Measurements from ENCODE around the gene SEC22B. TPM values are rescaled to one million over a fixed set of nuclear protein-coding genes. Genes with fewer than 3 reads are reported as not detected.
"Not testable (repeated sequence)": the region's sequence is repeated elsewhere in the genome, so short reads cannot be mapped to it uniquely, and the experiment has no call there.

Gene SEC22B
- total and polyA plus RNA-seq, 12 donors = 18.0 to 59.8 (median 31.8) TPM

DNA sequence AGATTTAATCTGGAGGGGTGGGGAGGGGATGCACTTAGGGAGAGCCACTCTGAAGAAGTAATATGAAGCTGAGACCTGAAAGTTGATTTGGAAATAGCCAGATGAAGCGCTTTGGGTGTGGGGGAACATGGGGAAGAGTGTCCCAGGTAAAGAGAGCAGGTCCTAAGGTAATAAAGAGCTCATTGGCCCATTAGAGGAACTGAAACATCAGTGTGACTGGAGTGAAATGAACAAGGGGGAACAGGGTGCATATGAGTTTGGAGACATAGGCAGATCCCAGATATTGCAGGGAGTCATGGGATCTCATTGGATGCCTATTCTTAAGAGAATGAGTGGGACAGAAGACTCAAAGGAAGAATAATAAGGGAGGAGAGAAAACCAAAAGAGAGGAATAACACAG lies 54.5 kb downstream of the SEC22B start:
- H3K4me1 ChIP-seq (replicated peaks in 1 of 2); H3K4me3 ChIP-seq; H3K9me3 ChIP-seq (replicated peaks in 1 of 3); H3K27me3 ChIP-seq; H3K36me3 ChIP-seq (replicated peaks in 1 of 2); DNase-seq; H3K27ac ChIP-seq; intact Hi-C loops (cut with DNase I): not testable (repeated sequence)
- WGBS, 4 donors = 62 to 95% (median 88%) methylated on average over 1 of the region's 1 CpG

DNA sequence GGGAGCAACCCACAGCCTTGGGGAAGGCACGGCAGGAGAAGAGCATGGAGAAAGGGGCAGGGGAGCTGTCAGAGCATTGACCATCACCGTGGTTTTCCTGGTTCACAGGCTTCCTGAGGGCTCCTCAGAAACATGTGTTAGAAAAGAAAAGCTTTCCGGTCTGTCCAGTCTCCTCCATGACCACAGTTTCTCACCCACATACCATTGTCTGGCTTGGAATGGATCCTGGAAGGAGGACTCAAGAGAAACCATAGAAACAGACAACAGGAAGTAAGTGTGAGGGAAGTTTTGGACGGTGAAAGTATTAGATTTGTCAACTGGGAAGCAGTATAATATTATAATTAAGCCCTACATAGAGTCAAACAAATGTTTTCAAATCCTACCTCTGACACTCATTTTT lies 55.8 kb downstream of the SEC22B start:
- H3K27me3 ChIP-seq; H3K36me3 ChIP-seq (replicated peaks in 1 of 2); H3K9me3 ChIP-seq (replicated peaks in 1 of 3); H3K4me3 ChIP-seq; H3K4me1 ChIP-seq (replicated peaks in 1 of 2); DNase-seq; H3K27ac ChIP-seq; intact Hi-C loops (cut with DNase I): not testable (repeated sequence)
- WGBS, 4 donors = 40 to 54% (median 49%) methylated on average over 1 to 2 of the region's 4 CpGs; no CpG with 5 or more reads in 1 of the 4 donors

DNA sequence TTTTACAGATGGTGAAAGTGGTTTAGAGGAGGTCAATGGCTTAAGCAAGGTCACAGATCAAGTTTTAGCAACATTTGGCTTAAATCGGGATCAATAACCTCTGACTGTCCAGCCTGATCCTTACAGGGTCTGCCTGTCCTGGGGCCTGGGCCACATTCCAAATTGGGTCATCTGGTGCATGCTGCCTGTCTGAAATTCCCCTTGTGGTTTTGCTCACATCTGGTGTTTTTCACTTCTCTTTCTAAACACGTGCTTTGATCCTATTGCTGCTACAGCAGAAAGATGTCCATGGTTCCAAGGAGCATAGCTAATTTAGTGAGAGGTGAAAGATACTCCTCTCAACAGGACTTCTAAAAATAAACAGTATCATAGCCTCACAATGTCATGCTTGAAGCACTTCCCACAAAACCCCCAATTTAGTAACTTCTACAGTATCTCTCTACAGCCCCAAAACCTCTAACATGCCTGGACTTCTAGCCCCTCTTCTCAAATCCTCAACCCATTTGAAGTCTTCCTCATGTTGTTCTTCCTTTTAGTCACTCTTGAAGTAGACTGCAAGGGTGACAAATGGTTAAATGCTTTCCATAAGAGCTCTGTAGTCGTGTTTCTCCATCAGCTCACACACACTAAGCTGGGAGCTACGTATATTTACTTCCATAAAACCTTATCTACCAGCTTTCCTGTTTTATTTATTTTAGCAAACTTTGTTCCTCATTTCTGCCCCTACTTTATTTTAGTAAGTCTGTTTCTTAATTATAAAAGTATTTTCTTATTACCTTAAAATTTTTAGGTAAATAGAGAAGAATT lies 58.7 kb downstream of the SEC22B start:
- H3K9me3 ChIP-seq (replicated peaks in 1 of 3); H3K4me3 ChIP-seq; H3K27me3 ChIP-seq; intact Hi-C loops (cut with DNase I); H3K4me1 ChIP-seq (replicated peaks in 1 of 2); H3K36me3 ChIP-seq (replicated peaks in 1 of 2): not testable (repeated sequence)
- 42 to 50% (median 47%) methylated on average over 2 to 3 of the region's 4 CpGs for WGBS, 4 donors
- H3K27ac ChIP-seq = peak overlapping the region in 1 of 5 donors; percentile 29
- peak; percentile 35 to 80 (median 59) for DNase-seq

DNA sequence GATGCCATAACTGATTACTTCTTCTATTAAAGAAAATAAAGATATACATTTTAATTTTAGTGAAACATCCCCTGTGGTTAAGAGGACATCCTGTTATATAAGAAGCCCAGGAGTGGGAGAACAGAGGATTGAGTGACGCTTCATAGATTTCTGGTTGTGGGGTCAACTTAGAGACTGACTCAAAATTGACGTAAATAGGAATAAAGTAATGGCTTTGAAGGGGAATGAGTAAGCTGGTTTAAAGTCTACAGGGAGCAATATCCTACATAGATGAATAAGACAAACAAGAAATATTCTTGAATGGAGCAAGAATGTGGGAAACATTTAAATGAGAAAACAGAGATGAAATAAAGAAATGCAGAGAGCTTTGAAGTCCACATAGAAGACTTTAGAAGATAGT lies 60.2 kb downstream of the SEC22B start:
- H3K4me1 ChIP-seq (replicated peaks in 1 of 2); H3K27me3 ChIP-seq; intact Hi-C loops (cut with DNase I); H3K4me3 ChIP-seq; H3K9me3 ChIP-seq (replicated peaks in 1 of 3); H3K27ac ChIP-seq; DNase-seq; H3K36me3 ChIP-seq (replicated peaks in 1 of 2): not testable (repeated sequence)
- WGBS, 4 donors = 93 to 98% (median 95%) methylated on average over 2 of the region's 2 CpGs

DNA sequence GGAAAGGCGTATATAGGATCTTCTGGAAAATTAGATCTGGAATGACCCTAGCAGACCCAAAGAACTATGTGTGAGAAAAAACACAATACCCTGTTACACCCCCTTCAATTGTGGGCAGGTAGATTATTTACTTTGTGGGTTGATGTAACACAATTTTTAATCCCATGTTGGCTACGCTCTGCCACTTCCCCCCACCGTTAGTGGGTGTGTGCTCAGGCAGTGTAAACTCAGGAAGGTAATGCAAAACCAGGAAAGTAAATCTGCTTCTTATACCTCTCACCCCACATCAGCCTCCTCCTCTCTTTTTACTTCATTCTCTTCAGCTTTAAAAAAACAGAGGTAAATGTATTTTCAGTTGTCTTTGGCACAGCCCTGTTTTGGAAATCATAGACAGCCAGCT lies 63.2 kb downstream of the SEC22B start:
- H3K4me1 ChIP-seq (replicated peaks in 1 of 2); H3K4me3 ChIP-seq; DNase-seq; intact Hi-C loops (cut with DNase I); H3K27ac ChIP-seq; H3K36me3 ChIP-seq (replicated peaks in 1 of 2); H3K9me3 ChIP-seq (replicated peaks in 1 of 3); H3K27me3 ChIP-seq: not testable (repeated sequence)
- 100% methylated on average over 1 of the region's 3 CpGs; no CpG with 5 or more reads in 3 of the 4 donors for WGBS, 4 donors

DNA sequence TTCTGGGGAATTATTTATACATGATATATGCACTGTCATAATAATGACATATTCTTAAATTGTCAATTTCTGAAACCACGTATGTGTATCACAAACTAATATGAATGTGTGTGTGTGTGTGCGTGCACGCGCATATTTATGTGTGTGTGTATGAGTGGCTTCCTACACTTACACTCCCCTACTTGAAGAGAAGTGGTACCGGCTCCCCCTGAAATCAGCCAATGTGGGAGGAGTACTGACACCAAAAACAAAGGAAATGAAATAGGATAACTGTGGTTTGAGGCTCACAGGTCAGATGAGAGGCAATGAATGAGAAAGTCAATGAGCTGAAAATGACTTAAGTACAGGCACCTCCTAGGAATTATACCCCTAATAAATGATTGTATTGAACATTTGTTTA lies 64.1 kb downstream of the SEC22B start:
- H3K4me3 ChIP-seq; H3K27me3 ChIP-seq; H3K9me3 ChIP-seq (replicated peaks in 1 of 3); H3K4me1 ChIP-seq (replicated peaks in 1 of 2); DNase-seq; H3K27ac ChIP-seq; H3K36me3 ChIP-seq (replicated peaks in 1 of 2); intact Hi-C loops (cut with DNase I): not testable (repeated sequence)
- WGBS, 4 donors = 77 to 86% (median 82%) methylated on average over 5 of the region's 5 CpGs

DNA sequence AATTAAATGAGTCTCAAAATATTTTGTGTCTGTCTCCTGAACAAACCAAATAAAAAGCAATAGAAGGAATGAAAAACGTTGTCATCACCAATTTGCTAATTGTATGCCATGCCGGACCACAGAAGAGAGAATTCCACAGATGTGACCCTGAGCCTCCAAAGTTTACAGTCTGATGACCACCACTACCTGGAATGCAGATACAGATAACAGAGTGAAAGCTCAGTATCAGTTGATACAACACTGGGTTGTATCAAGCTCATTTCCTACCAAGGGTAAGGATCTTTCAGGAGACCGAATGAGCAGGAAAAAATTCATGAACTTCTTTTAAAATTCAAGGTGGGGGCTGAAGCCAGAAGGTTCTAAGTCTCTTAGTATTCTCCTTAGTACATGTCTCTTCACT lies 64.5 kb downstream of the SEC22B start:
- no CpG with 5 or more reads among the region's 3 CpGs for WGBS, 4 donors
- H3K27me3 ChIP-seq; H3K27ac ChIP-seq; intact Hi-C loops (cut with DNase I); DNase-seq; H3K9me3 ChIP-seq (replicated peaks in 1 of 3); H3K36me3 ChIP-seq (replicated peaks in 1 of 2); H3K4me3 ChIP-seq; H3K4me1 ChIP-seq (replicated peaks in 1 of 2): not testable (repeated sequence)

DNA sequence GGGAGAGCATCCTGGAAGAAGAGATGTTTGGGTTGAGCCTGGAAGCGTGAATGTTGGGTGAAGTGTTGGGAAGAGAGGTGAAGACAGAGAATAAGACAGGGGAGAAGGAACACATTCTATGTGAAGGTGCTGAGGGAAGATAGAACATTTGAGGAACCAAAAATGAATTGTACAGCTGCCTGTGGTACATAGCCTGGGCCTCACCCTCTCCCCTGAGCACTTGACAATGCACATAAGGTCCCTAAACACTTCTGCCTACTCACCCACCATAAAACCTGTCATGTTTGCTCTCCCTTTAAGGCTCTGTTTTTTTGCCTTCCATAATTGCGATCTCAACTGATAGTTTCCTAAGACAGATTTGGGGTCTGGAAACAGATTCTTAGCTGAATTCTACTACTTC lies 65.3 kb downstream of the SEC22B start:
- H3K36me3 ChIP-seq (replicated peaks in 1 of 2); DNase-seq; H3K4me1 ChIP-seq (replicated peaks in 1 of 2); intact Hi-C loops (cut with DNase I); H3K27ac ChIP-seq; H3K4me3 ChIP-seq; H3K9me3 ChIP-seq (replicated peaks in 1 of 3); H3K27me3 ChIP-seq: not testable (repeated sequence)
- WGBS, 4 donors = 86 to 100% (median 100%) methylated on average over 1 of the region's 2 CpGs; no CpG with 5 or more reads in 1 of the 4 donors

DNA sequence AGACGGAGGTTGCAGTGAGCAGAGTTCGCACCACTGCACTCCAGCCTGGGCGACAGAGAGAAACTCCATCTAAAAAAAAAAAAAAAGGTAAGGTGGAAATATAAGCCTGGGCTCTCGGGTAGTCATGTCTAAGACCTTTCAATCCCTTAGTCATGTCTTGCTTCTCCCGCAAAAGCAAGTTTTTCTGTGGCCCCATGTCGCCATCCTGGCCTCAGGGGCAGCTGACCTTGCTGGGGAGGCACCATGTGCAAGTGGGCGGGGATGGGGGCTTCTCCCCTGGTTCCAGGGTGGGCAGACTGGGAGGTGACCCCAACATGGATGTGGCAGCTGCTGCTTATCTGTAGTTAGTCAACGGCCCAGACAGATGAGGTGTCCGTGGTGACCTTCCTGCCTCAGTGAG lies 66.7 kb downstream of the SEC22B start:
- H3K27me3 ChIP-seq; intact Hi-C loops (cut with DNase I); H3K27ac ChIP-seq; DNase-seq; H3K4me1 ChIP-seq (replicated peaks in 1 of 2); H3K9me3 ChIP-seq (replicated peaks in 1 of 3); H3K36me3 ChIP-seq (replicated peaks in 1 of 2); H3K4me3 ChIP-seq: not testable (repeated sequence)
- 87 to 93% (median 89%) methylated on average over 3 to 7 of the region's 9 CpGs for WGBS, 4 donors

DNA sequence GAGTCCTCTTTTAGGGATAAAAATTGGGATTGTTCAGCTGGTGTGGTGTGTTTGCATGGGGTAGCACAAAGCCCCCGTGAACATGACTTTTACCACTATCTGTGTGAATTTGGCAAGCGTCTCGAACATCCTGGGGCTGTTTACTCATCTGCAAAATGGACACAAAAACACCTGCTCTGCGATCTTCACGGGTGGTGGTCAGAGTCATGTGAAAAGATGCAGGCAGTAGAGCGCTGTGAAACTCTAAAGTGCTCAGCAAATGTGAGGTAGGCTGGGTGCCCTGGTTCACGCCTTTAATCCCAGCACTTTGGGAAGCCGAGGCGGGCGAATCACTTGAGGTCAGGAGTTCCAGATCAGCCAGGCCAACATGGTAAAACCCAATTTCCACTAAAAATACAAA lies 67.1 kb downstream of the SEC22B start:
- H3K27ac ChIP-seq; H3K36me3 ChIP-seq (replicated peaks in 1 of 2); intact Hi-C loops (cut with DNase I); H3K27me3 ChIP-seq; H3K9me3 ChIP-seq (replicated peaks in 1 of 3); DNase-seq; H3K4me1 ChIP-seq (replicated peaks in 1 of 2); H3K4me3 ChIP-seq: not testable (repeated sequence)
- WGBS, 4 donors = 89 to 96% (median 94%) methylated on average over 7 to 10 of the region's 10 CpGs

DNA sequence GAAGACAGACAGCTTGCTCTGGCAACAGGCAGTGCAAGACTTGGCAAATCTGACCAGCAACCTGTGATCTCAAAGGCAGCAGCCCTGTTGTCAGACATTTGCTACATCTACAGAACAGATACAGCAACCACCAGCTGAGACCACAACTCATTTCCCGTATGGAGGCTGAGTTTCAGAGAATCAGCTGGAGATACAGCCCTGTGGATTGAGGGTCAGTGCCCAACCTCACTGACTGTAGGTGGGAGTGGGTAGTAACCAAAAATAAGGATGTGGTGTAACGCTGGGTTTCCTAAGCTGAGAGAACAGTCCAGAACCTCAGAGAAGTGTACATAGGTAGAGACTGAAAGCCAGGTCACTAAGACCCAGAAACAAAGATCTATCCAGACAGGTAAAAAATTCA lies 71.0 kb downstream of the SEC22B start:
- H3K27ac ChIP-seq; H3K4me3 ChIP-seq; H3K36me3 ChIP-seq (replicated peaks in 1 of 2); H3K9me3 ChIP-seq (replicated peaks in 1 of 3); intact Hi-C loops (cut with DNase I); H3K27me3 ChIP-seq; DNase-seq; H3K4me1 ChIP-seq (replicated peaks in 1 of 2): not testable (repeated sequence)
- 77 to 84% (median 78%) methylated on average over 1 of the region's 2 CpGs for WGBS, 4 donors

Measured in adrenal gland (tissue), 12 donors.